ENCODE measurements around the gene CSRP1. TPM values are rescaled to one million over a fixed set of nuclear protein-coding genes. Genes with fewer than 3 reads are reported as not detected.

The CSRP1 gene
- total and polyA plus RNA-seq, 2 experiments from 2014 or later: 5.8 to 29.9 TPM

DNA sequence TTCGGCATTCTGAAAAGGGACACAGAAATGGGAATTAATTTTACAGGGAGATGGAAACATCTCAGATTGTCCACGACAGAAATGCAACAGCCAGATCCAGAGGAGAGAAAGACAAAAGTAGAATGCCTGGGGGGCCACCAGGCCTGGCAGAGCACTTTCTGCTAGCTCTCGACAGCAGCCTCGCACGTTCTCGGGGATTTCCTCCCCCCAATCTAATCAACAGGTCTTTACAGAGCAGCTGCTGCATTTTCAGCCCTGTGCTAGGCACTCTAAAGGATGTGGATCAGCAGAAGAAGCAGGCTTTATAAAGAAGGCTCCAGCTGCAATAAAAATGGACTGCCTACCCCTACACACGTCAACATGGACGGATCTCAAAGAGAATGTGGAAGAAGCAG is 10.6 kb downstream of the CSRP1 start:
- no peak for TF ChIP-seq NANOG (IDR thresholded peaks at IDR 0.05; ENCODE audit: borderline replicate concordance)
- TF ChIP-seq ZNF462 (CRISPR knock-in tag; IDR thresholded peaks at IDR 0.05): no peak
- no peak for TF ChIP-seq JUNB (IDR thresholded peaks at IDR 0.05; ENCODE audit: unreplicated experiment)
- no peak for TF ChIP-seq ZNF114 (CRISPR knock-in tag; IDR thresholded peaks at IDR 0.05)
- no peak for TF ChIP-seq ZNF331 (CRISPR knock-in tag; IDR thresholded peaks at IDR 0.05; ENCODE audit: low read depth)
- TF ChIP-seq, protein P1, sequence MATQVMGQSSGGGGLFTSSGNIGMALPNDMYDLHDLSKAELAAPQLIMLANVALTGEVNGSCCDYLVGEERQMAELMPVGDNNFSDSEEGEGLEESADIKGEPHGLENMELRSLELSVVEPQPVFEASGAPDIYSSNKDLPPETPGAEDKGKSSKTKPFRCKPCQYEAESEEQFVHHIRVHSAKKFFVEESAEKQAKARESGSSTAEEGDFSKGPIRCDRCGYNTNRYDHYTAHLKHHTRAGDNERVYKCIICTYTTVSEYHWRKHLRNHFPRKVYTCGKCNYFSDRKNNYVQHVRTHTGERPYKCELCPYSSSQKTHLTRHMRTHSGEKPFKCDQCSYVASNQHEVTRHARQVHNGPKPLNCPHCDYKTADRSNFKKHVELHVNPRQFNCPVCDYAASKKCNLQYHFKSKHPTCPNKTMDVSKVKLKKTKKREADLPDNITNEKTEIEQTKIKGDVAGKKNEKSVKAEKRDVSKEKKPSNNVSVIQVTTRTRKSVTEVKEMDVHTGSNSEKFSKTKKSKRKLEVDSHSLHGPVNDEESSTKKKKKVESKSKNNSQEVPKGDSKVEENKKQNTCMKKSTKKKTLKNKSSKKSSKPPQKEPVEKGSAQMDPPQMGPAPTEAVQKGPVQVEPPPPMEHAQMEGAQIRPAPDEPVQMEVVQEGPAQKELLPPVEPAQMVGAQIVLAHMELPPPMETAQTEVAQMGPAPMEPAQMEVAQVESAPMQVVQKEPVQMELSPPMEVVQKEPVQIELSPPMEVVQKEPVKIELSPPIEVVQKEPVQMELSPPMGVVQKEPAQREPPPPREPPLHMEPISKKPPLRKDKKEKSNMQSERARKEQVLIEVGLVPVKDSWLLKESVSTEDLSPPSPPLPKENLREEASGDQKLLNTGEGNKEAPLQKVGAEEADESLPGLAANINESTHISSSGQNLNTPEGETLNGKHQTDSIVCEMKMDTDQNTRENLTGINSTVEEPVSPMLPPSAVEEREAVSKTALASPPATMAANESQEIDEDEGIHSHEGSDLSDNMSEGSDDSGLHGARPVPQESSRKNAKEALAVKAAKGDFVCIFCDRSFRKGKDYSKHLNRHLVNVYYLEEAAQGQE (IDR thresholded peaks at IDR 0.05; ENCODE audit: unreplicated experiment): no peak
- TF ChIP-seq EZH2 (IDR thresholded peaks at IDR 0.05; ENCODE audit: low read depth, unreplicated experiment): no peak
- no peak for TF ChIP-seq STAT1 (IDR thresholded peaks at IDR 0.05; ENCODE audit: unreplicated experiment)
- no peak for TF ChIP-seq ETS1 (IDR thresholded peaks at IDR 0.05)
- TF ChIP-seq CTCF (conservative IDR thresholded peaks at IDR 0.05; ENCODE audit: low read depth in 2 of 2): no peak
- TF ChIP-seq EZH2phosphoT487 (IDR thresholded peaks at IDR 0.05; ENCODE audit: unreplicated experiment): no peak
- TF ChIP-seq CREB1 (CRISPR knock-in tag; IDR thresholded peaks at IDR 0.05; ENCODE audit: low read depth): no peak
- TF ChIP-seq POLR2AphosphoS5 (IDR thresholded peaks at IDR 0.05; ENCODE audit: low read depth): no peak
- H3K27ac ChIP-seq (ENCODE audit: low read depth): no peak overlapping the region
- H4K20me1 ChIP-seq (replicated peaks; ENCODE audit: insufficient read depth): no peaks in the 10 kb centered on the region
- Mint-ChIP-seq H3K27me3 (ENCODE audit: insufficient read depth, low read depth, poor library complexity) (peaks cover 4% of the 10 kb centered on the region), H3K27ac (no peak overlapping the region), H3K4me1 (peaks cover 27% of the 10 kb centered on the region), H3K9me3 (peaks cover 3% of the 10 kb centered on the region; the same call in 1 of the 3 replicates), H3K36me3 (ENCODE audit: low read depth) (peaks cover 9% of the 10 kb centered on the region), H3K4me3 (no peak overlapping the region)
- H3K4me2 ChIP-seq: no peak overlapping the region
- H3K4me1 ChIP-seq (ENCODE audit: insufficient read depth): peaks cover 17% of the 10 kb centered on the region
- DNase-seq (ENCODE audit: low spot score) (no peak), ATAC-seq (no peak)
- no peaks in the 10 kb centered on the region for H3K36me3 ChIP-seq (ENCODE audit: insufficient read depth)
- no peak overlapping the region for H2AFZ ChIP-seq
- H3K79me2 ChIP-seq (replicated peaks; ENCODE audit: insufficient read depth): no peaks in the 10 kb centered on the region
- H3K9me2 ChIP-seq (ENCODE audit: insufficient read depth): no peaks in the 10 kb centered on the region
- no peaks in the 10 kb centered on the region for H3F3A ChIP-seq (replicated peaks; ENCODE audit: low read depth)
- H3K27me3 ChIP-seq (ENCODE audit: insufficient read depth): no peaks in the 10 kb centered on the region
- H3K4me3 ChIP-seq: no peak overlapping the region
